ENCODE measurements around the gene KDM1A.

GRCh38 chr1:23013657-23014056 is 5.6 kb upstream of the KDM1A start:
- TF ChIP-seq POLR2A (IDR thresholded peaks at IDR 0.05) (no peak), POLR2AphosphoS5 (IDR thresholded peaks at IDR 0.05; ENCODE audit: insufficient read depth in 1 of 2, low read depth in 1 of 2) (no peak), CTCF (IDR thresholded peaks at IDR 0.05) (no peak)
